NT2/D1 (cell line): ENCODE measurements around the gene ROBO1.

Experiments used
- SUZ12 ChIP-seq: IDR thresholded peaks from 2 replicates; pipeline ENCODE4 v1.6.1; 2011; ENCODE audit not compliant: insufficient read length, insufficient read depth; ENCODE audit errors: extremely low read depth
- YY1 ChIP-seq: IDR thresholded peaks from 2 replicates; pipeline ENCODE4 v1.6.1; 2011; ENCODE audit not compliant: insufficient read length, insufficient read depth

- no peak for TF ChIP-seq YY1
- no peak for TF ChIP-seq SUZ12
Observed at GRCh38 chr3:78875436-78875835, 892.4 kb downstream of the ROBO1 start.
